Spinal cord (tissue), 10 donors: ENCODE data around the gene CDH5. TPM values are rescaled to one million over a fixed set of nuclear protein-coding genes. Genes with fewer than 3 reads are reported as not detected.

Source experiments
- DNase-seq, 6 donors: peaks; one replicate each; pipeline versions ENCODE4 v3.0.0 to v3.0.0-alpha.2; 2013 to 2015; ENCODE audit warnings: low spot score in 6 of 6, low read depth in 4 of 6
- H3K27ac ChIP-seq: one replicate; pipeline ENCODE4 v1.5.1; 2013; ENCODE audit warnings: low read depth, low read length, control low read depth
- H3K27me3 ChIP-seq: one replicate; pipeline ENCODE4 v1.6.1; 2013; ENCODE audit warnings: low read length; ENCODE audit not compliant: control insufficient read depth, insufficient read depth
- H3K36me3 ChIP-seq: one replicate; pipeline ENCODE4 v1.6.1; 2013; ENCODE audit warnings: low read length; ENCODE audit not compliant: control insufficient read depth, insufficient read depth
- H3K4me1 ChIP-seq: one replicate; pipeline ENCODE4 v1.6.1; 2013; ENCODE audit warnings: low read length; ENCODE audit not compliant: control insufficient read depth, insufficient read depth
- H3K4me3 ChIP-seq: one replicate; pipeline ENCODE4 v1.5.1; 2013; ENCODE audit warnings: low read depth, low read length, control low read depth
- H3K9me3 ChIP-seq: one replicate; pipeline ENCODE4 v1.6.1; 2013; ENCODE audit warnings: low read length; ENCODE audit not compliant: control insufficient read depth, insufficient read depth
- WGBS: methylation state at CpG from one replicate; pipeline ENCODE4 v1.1.5; 2013; ENCODE audit warnings: missing lambda C conversion rate; ENCODE audit not compliant: insufficient coverage; 5-methylcytosine and 5-hydroxymethylcytosine counted together
- polyA plus RNA-seq, 2 donors: library from polyadenylated mRNA; unstranded; fragments of 120-200 nt; gene quantifications; one replicate each; pipeline ENCODE4 v1.2.1, GENCODE V29; 2013; ENCODE audit not compliant: insufficient read length in 2 of 2
- total RNA-seq, 2 donors: library from RNA; depleted of rRNA in 1 of 2; stranded (reverse); fragments of 120-200 nt in 1 of 2; fragments of >200 nt in 1 of 2; gene quantifications; one replicate each; pipeline versions ENCODE4 v1.2.3 to v1.2.4, GENCODE V29; 2013 to 2014
- donor health status: healthy.

Gene CDH5
- total and polyA plus RNA-seq, 4 donors = 23.5 to 78.3 (median 35.3) TPM

DNA sequence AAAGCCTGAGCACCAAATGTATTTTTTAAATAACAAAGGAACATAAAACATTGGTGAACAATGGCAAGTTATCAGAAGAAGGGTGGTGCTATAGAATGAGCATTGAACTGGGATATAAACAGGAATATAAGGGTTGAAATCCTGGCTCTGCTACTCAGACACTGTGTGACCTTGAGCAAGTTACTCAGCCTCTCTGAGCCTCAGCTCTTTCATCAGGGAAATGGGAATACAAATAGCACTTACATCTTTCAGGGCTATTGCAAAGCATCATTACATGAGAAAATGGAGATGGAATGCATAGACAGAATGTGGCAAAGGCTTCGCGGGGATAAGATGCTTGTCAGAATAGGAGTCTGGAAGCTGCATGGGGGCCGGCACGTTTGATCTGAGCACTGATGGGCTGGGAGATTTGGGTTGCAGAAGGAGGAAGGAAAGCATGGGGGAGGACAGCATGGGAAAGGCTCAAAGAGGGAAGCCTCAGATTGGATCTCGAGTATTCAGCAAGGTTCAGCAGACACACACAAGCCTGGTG is 4.8 kb upstream of the CDH5 start:
- H3K4me3 ChIP-seq = no peak overlapping the region
- 76% methylated on average over 5 of the region's 5 CpGs for WGBS
- peaks cover 5% of the 10 kb centered on the region for H3K27me3 ChIP-seq
- H3K36me3 ChIP-seq = no peaks in the 10 kb centered on the region
- H3K4me1 ChIP-seq = peaks cover 50% of the 10 kb centered on the region
- H3K27ac ChIP-seq = no peak overlapping the region
- H3K9me3 ChIP-seq = no peaks in the 10 kb centered on the region
- DNase-seq = no peak

DNA sequence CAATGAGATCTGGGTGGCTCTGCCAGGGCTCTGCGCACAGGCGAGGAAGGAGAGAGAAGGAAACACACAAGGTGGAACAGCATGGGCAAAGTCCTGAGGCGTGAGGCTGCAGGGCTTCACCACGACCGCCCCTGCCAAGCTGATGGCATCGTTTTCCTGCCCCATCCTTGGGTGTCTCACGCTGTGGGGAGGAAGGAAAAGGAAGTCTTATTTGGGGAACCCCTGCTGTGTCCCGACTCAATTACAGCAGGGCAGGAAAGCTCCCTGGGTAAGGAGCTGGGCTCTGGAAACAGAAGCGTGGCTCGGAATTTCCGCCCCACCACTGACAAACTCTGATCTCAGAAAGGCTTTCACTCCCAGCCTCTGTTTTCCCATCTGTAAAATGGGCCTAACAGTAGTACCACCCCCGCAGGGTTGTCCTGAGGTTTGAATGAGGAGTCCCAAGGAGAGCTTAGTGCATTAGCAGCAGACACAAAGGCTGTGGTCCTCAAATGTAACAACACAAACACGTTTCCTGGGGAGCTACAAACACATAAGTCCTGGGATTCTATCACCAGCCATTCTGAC is 3.2 kb upstream of the CDH5 start:
- peak overlapping the region; percentile 86 for H3K27ac ChIP-seq
- no peaks in the 10 kb centered on the region for H3K9me3 ChIP-seq
- WGBS = 77% methylated on average over 13 of the region's 13 CpGs

DNA sequence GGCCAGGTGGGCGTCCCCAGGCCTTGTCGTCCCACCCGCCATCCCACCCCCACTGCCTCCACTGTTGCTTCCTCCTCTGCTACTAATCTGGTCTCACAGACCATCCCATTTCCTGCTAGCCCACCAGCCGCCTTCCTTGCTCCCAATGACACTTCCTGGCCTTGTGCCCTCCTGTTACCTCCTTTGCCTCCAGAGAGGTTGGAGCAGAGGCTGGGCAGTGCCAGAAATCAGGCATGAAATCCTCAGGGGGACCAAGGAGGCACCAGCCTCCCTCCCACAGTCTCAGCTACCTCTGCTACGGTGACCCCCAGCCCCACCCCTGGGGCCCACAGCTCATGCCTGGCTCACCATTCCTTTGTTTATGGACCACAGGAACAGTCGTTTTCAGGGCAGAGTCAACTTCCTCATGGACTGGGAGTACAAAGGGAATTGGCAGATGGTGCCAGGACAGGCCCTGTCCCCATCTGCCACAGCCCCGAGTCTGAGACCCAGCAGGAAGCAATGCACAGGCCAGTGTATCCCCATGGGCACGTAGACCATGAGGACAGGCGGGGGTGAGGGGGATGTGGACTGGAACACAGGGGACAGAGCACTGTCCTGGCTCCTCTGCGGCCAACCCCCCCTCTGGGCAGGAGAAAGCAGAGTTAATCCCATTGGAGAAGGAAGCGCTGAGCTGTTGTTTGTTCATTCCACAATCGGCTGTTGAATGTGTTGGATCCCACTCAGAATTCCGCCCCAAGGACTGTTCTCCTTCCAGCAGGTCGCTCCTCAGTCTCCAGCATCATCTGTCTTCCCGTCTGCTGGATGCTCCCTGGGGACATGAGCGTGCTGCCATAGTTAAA is 2.2 kb upstream of the CDH5 start:
- Histone ChIP-seq H3K4me1 (peaks cover 50% of the 10 kb centered on the region), H3K27ac (peak overlapping the region; percentile 86), H3K36me3 (no peaks in the 10 kb centered on the region), H3K4me3 (no peak overlapping the region), H3K9me3 (no peaks in the 10 kb centered on the region), H3K27me3 (peaks cover 2% of the 10 kb centered on the region)
- peak in 3 of 6 donors; percentile 23 to 84 (median 77) for DNase-seq
- 48% methylated on average over 9 of the region's 16 CpGs for WGBS

More for the DNA sequence above, 3.2 kb upstream of the CDH5 start:
- no peak overlapping the region for H3K4me3 ChIP-seq
- H3K4me1 ChIP-seq = peaks cover 48% of the 10 kb centered on the region
- H3K27me3 ChIP-seq = peaks cover 2% of the 10 kb centered on the region
- no peak for DNase-seq
- H3K36me3 ChIP-seq = no peaks in the 10 kb centered on the region

DNA sequence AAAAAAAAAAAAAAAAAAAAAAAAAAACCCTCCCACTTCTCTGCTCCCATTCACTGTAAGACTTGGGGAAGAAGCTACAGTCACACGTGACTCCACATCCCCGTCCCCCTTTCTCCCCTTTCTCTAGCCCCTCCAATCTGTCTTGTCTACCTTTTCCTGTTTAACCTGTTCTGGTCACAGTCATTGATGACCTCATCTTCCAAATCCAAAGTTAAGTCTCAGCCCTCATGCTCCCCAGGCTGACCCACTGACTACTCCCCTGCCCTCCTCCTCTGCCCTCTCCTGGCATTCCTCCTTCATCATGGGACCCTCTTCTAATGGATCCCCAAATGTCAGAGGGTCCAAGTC is 1.6 kb upstream of the CDH5 start:
- Histone ChIP-seq H3K27ac (peak overlapping the region; percentile 86), H3K4me1 (peaks cover 46% of the 10 kb centered on the region), H3K27me3 (peaks cover 2% of the 10 kb centered on the region), H3K36me3 (no peaks in the 10 kb centered on the region), H3K9me3 (no peaks in the 10 kb centered on the region), H3K4me3 (no peak overlapping the region)
- 32% methylated on average over 2 of the region's 2 CpGs for WGBS
- DNase-seq = no peak

DNA sequence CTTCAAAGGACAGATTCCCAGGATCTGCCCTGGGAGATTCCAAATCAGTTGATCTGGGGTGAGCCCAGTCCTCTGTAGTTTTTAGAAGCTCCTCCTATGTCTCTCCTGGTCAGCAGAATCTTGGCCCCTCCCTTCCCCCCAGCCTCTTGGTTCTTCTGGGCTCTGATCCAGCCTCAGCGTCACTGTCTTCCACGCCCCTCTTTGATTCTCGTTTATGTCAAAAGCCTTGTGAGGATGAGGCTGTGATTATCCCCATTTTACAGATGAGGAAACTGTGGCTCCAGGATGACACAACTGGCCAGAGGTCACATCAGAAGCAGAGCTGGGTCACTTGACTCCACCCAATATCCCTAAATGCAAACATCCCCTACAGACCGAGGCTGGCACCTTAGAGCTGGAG is 840 bp upstream of the CDH5 start:
- H3K36me3 ChIP-seq = no peaks in the 10 kb centered on the region
- peaks cover 2% of the 10 kb centered on the region for H3K27me3 ChIP-seq
- peak in 1 of 6 donors; percentile 82 for DNase-seq
- 64% methylated on average over 1 of the region's 4 CpGs for WGBS
- peaks cover 45% of the 10 kb centered on the region for H3K4me1 ChIP-seq
- no peak overlapping the region for H3K4me3 ChIP-seq
- H3K9me3 ChIP-seq = no peaks in the 10 kb centered on the region
- peak overlapping the region; percentile 86 for H3K27ac ChIP-seq

DNA sequence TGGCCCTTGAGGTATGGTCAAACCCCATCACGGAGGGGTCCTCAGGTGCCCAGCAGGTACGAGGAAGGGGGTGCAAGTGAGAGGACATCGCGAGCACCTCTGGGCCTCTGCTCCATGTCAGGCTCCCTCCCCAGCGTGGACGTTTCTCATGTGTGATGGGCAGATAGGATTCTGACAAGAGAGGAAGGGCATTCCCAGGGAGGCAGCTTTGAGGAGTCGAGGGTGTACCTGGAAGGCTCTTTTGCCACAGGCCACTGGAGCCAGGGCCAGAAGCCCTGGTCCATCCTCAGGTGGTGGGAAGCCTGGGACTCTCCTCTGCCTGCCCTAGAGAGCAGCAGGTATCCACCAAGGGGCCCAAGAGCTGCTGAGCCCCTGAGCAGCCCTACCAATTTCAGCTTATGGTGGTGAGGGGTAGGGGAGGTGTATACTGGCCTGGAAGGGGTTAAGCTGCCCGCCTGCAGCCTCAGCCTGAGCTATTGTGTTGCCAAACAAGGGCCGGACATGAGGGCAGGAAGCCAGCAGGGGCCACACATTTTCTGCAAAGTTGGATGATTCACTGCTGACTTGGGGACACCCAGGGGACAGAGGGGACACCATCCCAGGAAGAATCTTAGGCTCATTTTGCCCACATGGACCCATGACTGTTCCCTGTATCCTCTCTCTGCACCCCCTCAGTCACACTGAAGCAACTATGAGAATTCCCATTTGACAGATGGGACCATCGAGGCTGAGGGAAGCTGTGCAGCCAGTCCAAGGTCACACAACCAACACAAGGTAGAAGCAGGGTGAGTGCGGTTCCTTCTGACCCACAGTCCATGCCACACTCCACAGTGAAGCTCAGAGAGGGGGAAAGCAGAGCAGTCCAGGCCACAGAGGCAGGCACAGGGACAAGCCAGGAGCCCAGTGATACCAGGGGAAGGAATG is 1.7 kb downstream of the CDH5 start:
- no peaks in the 10 kb centered on the region for H3K27me3 ChIP-seq
- no peaks in the 10 kb centered on the region for H3K9me3 ChIP-seq
- H3K36me3 ChIP-seq = no peaks in the 10 kb centered on the region
- H3K4me1 ChIP-seq = peaks cover 47% of the 10 kb centered on the region
- whole genome bisulfite sequencing = 66% methylated on average over 9 of the region's 11 CpGs
- no peak for DNase-seq
- peak overlapping the region; percentile 86 for H3K27ac ChIP-seq
- peak overlapping the region; percentile 16 for H3K4me3 ChIP-seq

DNA sequence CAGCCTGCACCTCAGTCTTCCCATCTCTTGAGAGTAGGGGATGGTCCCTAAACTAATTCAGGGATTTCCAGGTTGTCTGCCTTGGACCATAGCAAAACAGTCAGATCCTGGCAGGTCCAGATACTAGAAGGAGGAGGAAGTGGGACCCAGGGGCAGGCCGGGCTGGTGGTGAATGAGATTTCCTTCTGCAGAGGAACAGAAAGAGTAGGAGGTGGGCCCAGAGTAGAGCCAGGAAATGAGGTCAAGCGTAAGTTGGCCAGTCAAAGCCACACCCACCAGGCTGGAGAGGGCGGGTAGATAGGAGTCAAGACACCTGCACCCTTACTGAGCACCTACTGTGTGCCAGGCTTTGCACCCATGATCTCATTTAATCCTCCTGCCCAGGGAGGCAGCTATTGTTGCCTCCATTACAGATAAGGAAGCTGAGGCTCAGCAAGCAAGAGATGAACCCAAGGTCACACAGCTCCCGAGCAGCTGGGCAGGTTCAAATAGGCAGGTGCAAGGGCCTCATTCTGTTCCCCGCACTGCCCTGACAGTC is 2.6 kb downstream of the CDH5 start:
- DNase-seq = no peak
- WGBS = 82% methylated on average over 5 of the region's 5 CpGs
- Histone ChIP-seq H3K36me3 (no peaks in the 10 kb centered on the region), H3K27me3 (no peaks in the 10 kb centered on the region), H3K4me3 (no peak overlapping the region), H3K9me3 (no peaks in the 10 kb centered on the region), H3K4me1 (peaks cover 42% of the 10 kb centered on the region), H3K27ac (peak overlapping the region; percentile 86)

DNA sequence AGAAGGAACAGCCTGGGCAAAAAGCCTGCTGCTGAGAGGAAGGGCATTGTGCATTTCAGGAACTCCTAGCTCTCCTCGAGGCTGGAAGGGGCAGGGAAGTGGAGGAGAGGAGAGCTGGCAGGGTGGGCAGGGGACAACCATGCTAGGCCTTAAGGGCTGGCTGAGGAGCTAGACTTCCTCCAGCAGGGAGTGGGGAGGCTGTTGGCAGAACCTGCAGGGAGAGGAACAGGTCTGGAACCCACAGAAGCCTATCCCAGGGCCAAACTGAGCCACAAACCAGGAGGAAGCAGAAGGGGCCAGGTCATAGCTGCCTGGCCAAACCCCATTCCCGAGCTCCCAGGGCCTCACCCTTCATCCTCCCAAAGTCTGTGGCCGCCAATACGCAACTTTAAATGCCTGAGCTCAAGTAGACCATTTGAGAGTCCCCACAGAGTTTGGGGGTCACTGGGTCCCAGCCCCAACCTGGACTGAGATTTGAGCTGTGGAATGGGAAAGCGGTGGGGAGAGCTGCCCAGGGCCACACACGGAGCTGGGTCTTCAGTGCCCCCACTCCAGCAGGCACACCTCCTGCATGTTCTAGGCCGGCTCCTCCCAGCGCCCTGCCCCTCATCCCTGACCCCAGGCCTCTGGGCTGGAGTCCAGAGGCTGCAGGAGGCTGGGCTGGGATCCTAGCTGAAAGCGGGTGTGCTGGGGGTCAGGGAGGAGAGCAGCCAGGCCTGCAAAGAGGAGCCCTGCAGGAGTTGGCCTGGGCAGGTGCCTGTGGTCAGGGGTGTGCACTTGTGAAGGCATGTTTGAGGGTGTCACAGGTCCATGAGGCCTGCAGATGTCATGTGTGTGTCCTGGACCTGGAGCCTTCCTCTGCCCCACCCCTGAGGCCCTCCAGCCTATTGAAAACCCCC is 4.5 kb downstream of the CDH5 start:
- Histone ChIP-seq H3K36me3 (no peaks in the 10 kb centered on the region), H3K9me3 (no peaks in the 10 kb centered on the region), H3K4me3 (no peak overlapping the region), H3K27me3 (no peaks in the 10 kb centered on the region), H3K27ac (peak overlapping the region; percentile 57), H3K4me1 (peaks cover 24% of the 10 kb centered on the region)
- peak in 1 of 6 donors; percentile 64 for DNase-seq
- 54% methylated on average over 8 of the region's 9 CpGs for WGBS
